GM12873 (cell line): Measurements from ENCODE around the gene SELENOT.

ENCODE experiments used
- CTCF ChIP-seq: IDR thresholded peaks from 2 replicates; pipeline ENCODE4 v1.5.1; 2012; ENCODE audit warnings: low read depth, mild to moderate bottlenecking, moderate library complexity, low read length, control low read depth; ENCODE audit not compliant: insufficient read depth; ENCODE audit errors: missing control alignments

SELENOT gene

GRCh38 chr3:150599611-150600297 is 3.4 kb upstream of the SELENOT start:
- TF ChIP-seq CTCF = no peak

DNA sequence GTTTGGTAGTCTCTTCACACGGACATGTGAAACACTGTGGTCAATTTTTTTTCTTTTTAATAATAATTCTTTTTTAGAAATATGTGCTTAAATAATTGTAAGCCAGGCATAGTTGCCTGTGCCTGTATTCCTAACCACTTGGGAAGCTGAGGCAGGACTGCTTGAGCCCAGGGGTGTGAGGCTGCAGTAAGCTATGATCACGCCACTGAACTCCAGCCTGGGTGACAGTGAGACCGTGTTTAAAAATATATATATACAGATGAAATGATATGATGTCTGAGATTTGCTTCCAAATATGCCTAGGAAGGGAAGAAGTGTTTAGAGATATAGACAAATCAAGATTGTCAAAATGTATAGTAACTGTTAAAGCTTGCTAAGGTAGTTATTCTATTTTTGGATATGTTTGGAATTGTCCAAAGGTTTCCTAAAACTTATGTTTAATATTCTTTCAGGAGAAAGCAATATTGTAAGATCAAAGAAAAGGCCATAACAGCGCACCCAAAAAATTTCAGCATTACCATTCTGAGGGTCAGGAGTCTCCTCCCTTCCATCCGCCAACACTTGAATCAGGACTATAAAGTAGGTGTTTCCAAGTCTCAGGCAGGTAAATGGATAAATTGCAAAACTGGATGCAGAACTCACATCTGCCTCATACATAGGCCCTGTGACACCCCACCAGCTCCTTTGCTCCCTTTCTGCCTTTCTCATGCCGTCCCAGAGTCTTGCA is 532 bp upstream of the SELENOT start:
- TF ChIP-seq CTCF = no peak

- TF ChIP-seq CTCF = no peak
Measured at GRCh38 chr3:150603980-150604319, 829 bp downstream of the SELENOT start.

DNA sequence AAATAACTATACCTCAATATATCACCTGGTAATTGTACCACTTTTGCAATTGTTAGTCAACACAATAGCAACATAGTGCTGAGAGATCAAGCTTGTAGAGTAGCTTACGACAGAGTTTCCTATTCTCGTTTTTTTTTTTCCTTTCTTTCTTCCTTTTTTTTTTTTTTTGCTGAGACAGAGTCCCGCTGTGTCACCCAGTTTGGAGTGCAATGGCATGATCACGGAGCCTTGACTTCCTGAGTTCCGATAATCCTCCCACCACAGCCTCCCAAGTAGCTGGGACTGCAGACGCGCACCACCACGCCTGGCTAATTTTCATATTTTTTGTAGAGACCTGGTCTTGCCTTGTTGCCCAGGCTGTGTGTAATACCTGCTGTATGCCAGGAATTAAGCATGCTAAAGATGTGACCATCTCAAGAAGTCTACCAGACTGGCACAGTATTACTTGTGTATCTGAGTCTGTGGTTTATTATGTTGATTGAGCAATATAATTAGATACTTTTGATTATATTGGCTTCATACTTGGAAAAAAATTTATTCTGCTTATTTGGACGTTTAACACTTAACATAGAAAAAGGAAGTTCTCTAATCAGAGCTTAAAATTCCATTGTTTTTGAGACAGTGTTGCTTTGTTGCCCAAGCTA is 3.0 kb downstream of the SELENOT start:
- no peak for TF ChIP-seq CTCF

DNA sequence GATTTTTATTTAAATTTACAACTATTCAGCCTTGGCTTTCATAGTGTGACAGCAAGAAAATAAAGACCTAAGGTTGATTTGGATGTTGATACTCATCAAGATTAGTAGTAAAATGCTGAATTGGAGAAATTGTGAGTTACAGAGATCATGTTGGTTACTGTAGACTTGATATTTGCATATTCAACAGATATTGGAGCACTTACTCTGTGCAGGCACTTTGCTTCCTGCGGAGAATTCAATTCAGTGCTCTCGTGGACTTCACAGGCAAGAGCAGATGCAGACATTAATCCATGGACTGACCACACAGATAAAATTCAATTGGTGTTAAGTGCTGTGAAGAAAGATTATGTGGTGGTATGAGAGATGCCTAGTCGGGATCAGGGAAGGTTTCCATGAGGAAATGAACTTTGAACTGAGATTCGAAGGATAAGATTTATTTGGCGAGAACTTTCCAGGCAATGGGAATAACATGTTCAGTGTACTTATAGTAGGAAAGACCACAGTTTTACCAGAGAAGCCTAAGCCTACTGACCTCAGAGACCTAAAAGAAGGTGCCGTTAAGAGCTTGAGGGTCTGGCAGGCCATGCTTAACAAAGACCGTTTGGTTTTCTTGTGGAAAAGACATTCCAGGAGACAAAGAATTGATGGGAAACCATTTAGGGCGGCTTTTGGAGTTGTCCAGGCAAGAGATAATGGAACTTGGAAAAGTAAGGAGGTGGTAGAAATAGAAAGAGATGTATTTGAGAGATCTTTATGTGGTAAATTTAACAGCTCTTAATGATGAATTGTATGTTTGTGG is 4.3 kb downstream of the SELENOT start:
- no peak for TF ChIP-seq CTCF

DNA sequence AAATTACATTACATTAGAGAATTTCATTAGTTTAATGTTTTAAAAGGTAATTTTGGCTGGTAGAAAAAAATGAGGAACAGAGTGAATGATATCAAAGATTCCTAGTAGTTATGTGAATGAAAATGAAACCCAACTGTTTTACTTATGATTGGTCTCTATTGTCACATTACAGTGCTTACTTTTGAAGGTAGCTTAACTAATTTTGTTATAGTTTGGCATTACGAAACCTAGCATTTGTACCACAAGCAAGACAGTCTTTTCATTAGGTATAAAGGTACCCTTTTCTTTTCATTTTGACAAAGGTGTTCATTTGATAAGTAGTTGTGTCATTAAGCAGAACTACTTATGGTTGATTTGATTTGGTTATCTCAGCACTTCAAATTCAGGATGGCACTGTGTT is 6.9 kb downstream of the SELENOT start:
- no peak for TF ChIP-seq CTCF

GRCh38 chr3:150610785-150611184 is 7.7 kb downstream of the SELENOT start:
- TF ChIP-seq CTCF = no peak
